ENCODE results near the gene CNTFR. TPM values are rescaled to one million over a fixed set of nuclear protein-coding genes. Genes with fewer than 3 reads are reported as not detected.

Gene CNTFR
- polyA plus RNA-seq, 1 donor from 2014 or later, result not detected

GRCh38 chr9:34513567-34514214 is 75.8 kb downstream of the CNTFR start:
- Mint-ChIP-seq H3K9me3 (no peaks in the 10 kb centered on the region), H3K4me1 (no peaks in the 10 kb centered on the region), H3K27ac (no peak overlapping the region), H3K4me3 (no peak overlapping the region), H3K27me3 (peaks cover 4% of the 10 kb centered on the region), H3K36me3 (peaks cover 2% of the 10 kb centered on the region)

GRCh38 chr9:34512131-34513078 is 77.1 kb downstream of the CNTFR start:
- peaks cover 4% of the 10 kb centered on the region for H3K27me3 Mint-ChIP-seq
- H3K4me1 Mint-ChIP-seq, result no peaks in the 10 kb centered on the region

GRCh38 chr9:34510497-34511468 is 78.7 kb downstream of the CNTFR start:
- Mint-ChIP-seq H3K27ac (peak overlapping the region in 1 of 3 donors; percentile 89), H3K4me1 (no peaks in the 10 kb centered on the region), H3K36me3 (peaks cover 2% of the 10 kb centered on the region), H3K4me3 (no peak overlapping the region), H3K27me3 (peaks cover 4% of the 10 kb centered on the region), H3K9me3 (no peaks in the 10 kb centered on the region)

More at GRCh38 chr9:34512131-34513078, 77.1 kb downstream of the CNTFR start:
- peaks cover 2% of the 10 kb centered on the region for H3K36me3 Mint-ChIP-seq
- no peak overlapping the region for H3K27ac Mint-ChIP-seq
- no peak overlapping the region for H3K4me3 Mint-ChIP-seq
- no peaks in the 10 kb centered on the region for H3K9me3 Mint-ChIP-seq

GRCh38 chr9:34508951-34509350 is 80.6 kb downstream of the CNTFR start:
- Mint-ChIP-seq H3K4me1 (no peaks in the 10 kb centered on the region), H3K27me3 (peaks cover 7% of the 10 kb centered on the region), H3K27ac (no peak overlapping the region), H3K36me3 (peaks cover 4% of the 10 kb centered on the region), H3K4me3 (no peak overlapping the region), H3K9me3 (no peaks in the 10 kb centered on the region)

GRCh38 chr9:34508463-34508862 is 81.1 kb downstream of the CNTFR start:
- Mint-ChIP-seq H3K4me1 (no peaks in the 10 kb centered on the region), H3K27me3 (peaks cover 7% of the 10 kb centered on the region), H3K27ac (no peak overlapping the region), H3K9me3 (no peaks in the 10 kb centered on the region), H3K4me3 (no peak overlapping the region), H3K36me3 (peaks cover 4% of the 10 kb centered on the region)

GRCh38 chr9:34507966-34508365 is 81.6 kb downstream of the CNTFR start:
- H3K36me3 Mint-ChIP-seq, result peaks cover 4% of the 10 kb centered on the region
- no peaks in the 10 kb centered on the region for H3K4me1 Mint-ChIP-seq
- no peak overlapping the region for H3K27ac Mint-ChIP-seq
- H3K27me3 Mint-ChIP-seq, result peaks cover 7% of the 10 kb centered on the region
- H3K4me3 Mint-ChIP-seq, result no peak overlapping the region
- no peaks in the 10 kb centered on the region for H3K9me3 Mint-ChIP-seq

- no peaks in the 10 kb centered on the region for H3K9me3 Mint-ChIP-seq
- H3K4me3 Mint-ChIP-seq, result no peak overlapping the region
- peak overlapping the region in 1 of 3 donors; percentile 9 for H3K27ac Mint-ChIP-seq
- H3K27me3 Mint-ChIP-seq, result peaks cover 7% of the 10 kb centered on the region
- no peaks in the 10 kb centered on the region for H3K4me1 Mint-ChIP-seq
- H3K36me3 Mint-ChIP-seq, result peaks cover 4% of the 10 kb centered on the region
Observed at GRCh38 chr9:34507556-34507955, 82.0 kb downstream of the CNTFR start.

- Mint-ChIP-seq H3K36me3 (peaks cover 4% of the 10 kb centered on the region), H3K4me1 (no peaks in the 10 kb centered on the region)
Observed at GRCh38 chr9:34506623-34507022, 82.9 kb downstream of the CNTFR start.

GRCh38 chr9:34505370-34506120 is 84.0 kb downstream of the CNTFR start:
- Mint-ChIP-seq H3K27ac (no peak overlapping the region), H3K36me3 (peaks cover 2% of the 10 kb centered on the region), H3K27me3 (peaks cover 4% of the 10 kb centered on the region), H3K9me3 (no peaks in the 10 kb centered on the region), H3K4me1 (peaks cover 0 to 1% (median 0%) of the 10 kb centered on the region in 3 donors), H3K4me3 (no peak overlapping the region)

More at GRCh38 chr9:34506623-34507022, 82.9 kb downstream of the CNTFR start:
- no peaks in the 10 kb centered on the region for H3K9me3 Mint-ChIP-seq
- H3K4me3 Mint-ChIP-seq, result no peak overlapping the region
- H3K27ac Mint-ChIP-seq, result no peak overlapping the region
- peaks cover 7% of the 10 kb centered on the region for H3K27me3 Mint-ChIP-seq

GRCh38 chr9:34503406-34503805 is 86.1 kb downstream of the CNTFR start:
- no peak overlapping the region for H3K4me3 Mint-ChIP-seq

GRCh38 chr9:34502891-34503290 is 86.6 kb downstream of the CNTFR start:
- Mint-ChIP-seq H3K36me3 (peaks cover 2% of the 10 kb centered on the region), H3K4me1 (peaks cover 0 to 2% (median 0%) of the 10 kb centered on the region in 3 donors), H3K9me3 (no peaks in the 10 kb centered on the region), H3K27me3 (peaks cover 4% of the 10 kb centered on the region), H3K4me3 (no peak overlapping the region), H3K27ac (peak overlapping the region in 1 of 3 donors; percentile 22)

More at GRCh38 chr9:34503406-34503805, 86.1 kb downstream of the CNTFR start:
- no peak overlapping the region for H3K27ac Mint-ChIP-seq
- peaks cover 4% of the 10 kb centered on the region for H3K27me3 Mint-ChIP-seq
- peaks cover 2% of the 10 kb centered on the region for H3K36me3 Mint-ChIP-seq
- H3K4me1 Mint-ChIP-seq, result peaks cover 0 to 2% (median 0%) of the 10 kb centered on the region in 3 donors
- H3K9me3 Mint-ChIP-seq, result no peaks in the 10 kb centered on the region

GRCh38 chr9:34502471-34502870 is 87.1 kb downstream of the CNTFR start:
- H3K4me1 Mint-ChIP-seq, result peaks cover 0 to 2% (median 0%) of the 10 kb centered on the region in 3 donors
- peaks cover 4% of the 10 kb centered on the region for H3K27me3 Mint-ChIP-seq
- H3K27ac Mint-ChIP-seq, result peak overlapping the region in 1 of 3 donors; percentile 22
- H3K9me3 Mint-ChIP-seq, result no peaks in the 10 kb centered on the region
- peaks cover 2% of the 10 kb centered on the region for H3K36me3 Mint-ChIP-seq
- no peak overlapping the region for H3K4me3 Mint-ChIP-seq

GRCh38 chr9:34501889-34502425 is 87.6 kb downstream of the CNTFR start:
- Mint-ChIP-seq H3K27ac (no peak overlapping the region), H3K27me3 (peaks cover 4% of the 10 kb centered on the region), H3K36me3 (peaks cover 2% of the 10 kb centered on the region), H3K4me3 (no peak overlapping the region), H3K4me1 (peaks cover 0 to 2% (median 0%) of the 10 kb centered on the region in 3 donors), H3K9me3 (no peaks in the 10 kb centered on the region)
